ENCODE data around the gene UTP15.

UTP15 gene

DNA sequence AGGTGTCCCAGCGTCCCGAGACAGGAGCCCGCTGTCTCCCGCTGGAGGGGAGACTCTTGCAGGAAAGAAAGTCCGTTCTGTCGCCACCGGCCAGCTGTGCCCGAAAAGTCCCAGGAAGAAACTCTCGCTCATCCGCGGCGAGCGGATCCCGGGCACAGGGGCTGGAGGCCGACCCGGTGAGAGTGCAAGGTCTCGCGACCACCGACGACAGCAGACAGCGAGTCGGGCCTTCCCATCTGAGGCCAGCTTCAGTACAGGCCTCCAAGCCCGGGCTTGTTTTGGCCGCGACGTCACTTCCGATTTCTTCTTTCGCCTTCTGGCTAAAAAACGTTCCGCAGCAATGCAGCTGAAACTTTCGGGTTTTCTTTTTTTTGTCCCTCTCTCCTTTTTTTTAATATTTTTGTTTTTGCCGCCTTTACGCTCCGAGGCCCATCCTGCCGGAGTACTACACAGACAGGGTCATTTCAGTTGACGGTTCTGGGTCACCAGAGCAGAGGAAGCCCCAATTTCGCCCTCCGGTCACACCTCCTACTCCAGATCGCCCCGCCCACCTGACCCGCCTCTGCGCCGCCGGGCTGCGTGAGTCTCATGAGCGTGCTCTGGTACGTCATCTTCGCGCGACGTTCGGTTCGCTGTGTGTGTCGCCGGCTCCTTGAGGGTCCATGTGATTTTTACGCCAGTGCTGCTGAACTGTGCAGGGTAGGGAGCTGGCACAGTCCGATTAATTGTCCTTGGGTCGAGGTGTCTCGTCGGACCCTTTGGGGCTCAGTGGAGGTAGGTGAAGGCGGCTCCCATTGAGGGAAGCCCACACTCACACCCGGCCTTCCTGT, at the start of gene UTP15, which contains the start of gene ANKRA2:
Gene UTP15 (plus strand): TSS at position 605 of the 830 bp plus-strand sequence. CDS start 1,602 bp downstream, outside the sequence.
Gene ANKRA2 (minus strand): TSS at position 501 of the 830 bp plus-strand sequence. CDS start 2,758 bp downstream, outside the sequence.
- DNase-seq (ENCODE audit: low read depth in 2 of 2) = peak; percentile 97

- peak; percentile 28 to 53 for DNase-seq (ENCODE audit: low read depth in 2 of 2)
These were observed 45.8 kb upstream of the UTP15 start for GRCh38 chr5:73519531-73520283.

DNA sequence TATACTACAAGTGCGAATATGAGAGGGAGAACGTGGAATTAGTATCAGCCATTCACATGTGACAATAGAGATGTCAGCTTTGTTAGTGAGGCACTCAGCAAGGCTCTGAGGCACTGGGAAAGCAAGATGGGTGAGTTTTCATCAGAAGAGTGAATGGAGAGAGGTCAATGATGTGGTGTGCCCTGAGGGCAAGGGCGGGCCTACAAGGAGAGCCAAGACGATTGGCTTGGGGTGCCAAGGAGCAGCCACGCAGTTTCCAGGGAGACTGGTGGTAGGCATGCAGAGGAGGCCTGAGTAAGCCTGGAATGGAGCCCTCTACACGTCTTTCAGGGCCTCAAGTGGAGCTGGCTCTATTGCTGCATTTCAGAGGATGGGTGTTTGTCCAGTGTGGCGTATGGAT, 42.6 kb upstream of the UTP15 start:
- DNase-seq (ENCODE audit: low read depth in 2 of 2) = no peak

- DNase-seq (ENCODE audit: low read depth in 2 of 2) = no peak
These were observed 41.7 kb upstream of the UTP15 start for GRCh38 chr5:73523861-73524260.

GRCh38 chr5:73525606-73526203, 39.8 kb upstream of the UTP15 start:
- no peak for DNase-seq (ENCODE audit: low read depth in 2 of 2)

- no peak for DNase-seq (ENCODE audit: low read depth in 2 of 2)
These were observed 37.3 kb upstream of the UTP15 start for GRCh38 chr5:73528248-73528647.

DNA sequence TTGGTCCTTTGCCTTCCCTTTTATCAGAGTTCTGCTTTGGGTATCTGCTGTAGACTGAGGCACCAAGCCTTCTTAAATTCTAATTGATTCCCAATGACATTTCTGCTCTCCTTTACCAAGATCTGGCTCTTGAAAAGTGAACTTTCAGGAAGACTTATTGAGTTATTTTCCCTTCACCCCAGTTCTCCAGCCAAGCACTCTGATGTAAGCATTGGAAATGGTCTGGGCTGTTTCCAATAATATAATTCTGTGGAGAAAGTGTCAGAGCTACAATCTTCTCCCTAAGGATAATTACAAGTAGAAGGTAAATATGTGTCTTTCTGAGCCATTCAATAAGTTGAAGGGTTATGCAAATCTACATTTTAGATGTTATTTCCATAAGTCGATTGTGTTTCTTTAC, 36.5 kb upstream of the UTP15 start:
- no peak for DNase-seq (ENCODE audit: low read depth in 2 of 2)

- no peak for DNase-seq (ENCODE audit: low read depth in 2 of 2)
These were observed 34.2 kb upstream of the UTP15 start for GRCh38 chr5:73531356-73531755.

DNA sequence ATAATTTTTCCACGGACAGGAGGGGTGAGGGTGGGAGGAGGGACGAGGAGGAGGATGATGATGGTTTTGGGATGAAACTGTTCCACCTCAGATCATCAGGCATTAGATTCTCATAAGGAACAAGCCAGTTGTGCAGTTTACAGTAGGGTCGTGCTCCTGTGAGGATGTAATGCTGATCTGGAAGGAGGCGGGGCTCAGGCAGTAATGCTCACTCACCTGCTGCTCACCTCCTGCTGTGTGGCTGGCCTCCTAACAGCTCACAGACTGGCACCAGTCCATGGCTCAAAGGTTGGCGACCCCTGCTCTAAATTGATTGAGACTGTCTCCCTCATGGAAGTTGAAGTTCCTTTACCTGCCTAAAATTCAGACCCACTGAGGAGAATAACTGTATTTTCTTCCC, 33.3 kb upstream of the UTP15 start:
- no peak for DNase-seq (ENCODE audit: low read depth in 2 of 2)

GRCh38 chr5:73534011-73534644, 31.4 kb upstream of the UTP15 start:
- no peak for DNase-seq (ENCODE audit: low read depth in 2 of 2)

- DNase-seq (ENCODE audit: low read depth in 2 of 2) = no peak
These were observed 30.6 kb upstream of the UTP15 start for GRCh38 chr5:73534971-73535370.

- DNase-seq (ENCODE audit: low read depth in 2 of 2) = no peak
These were observed 25.8 kb upstream of the UTP15 start for GRCh38 chr5:73539730-73540129.

GRCh38 chr5:73540192-73540591, 25.4 kb upstream of the UTP15 start:
- DNase-seq (ENCODE audit: low read depth in 2 of 2) = no peak

- DNase-seq (ENCODE audit: low read depth in 2 of 2) = no peak
These were observed 23.5 kb upstream of the UTP15 start for GRCh38 chr5:73542020-73542419.

DNA sequence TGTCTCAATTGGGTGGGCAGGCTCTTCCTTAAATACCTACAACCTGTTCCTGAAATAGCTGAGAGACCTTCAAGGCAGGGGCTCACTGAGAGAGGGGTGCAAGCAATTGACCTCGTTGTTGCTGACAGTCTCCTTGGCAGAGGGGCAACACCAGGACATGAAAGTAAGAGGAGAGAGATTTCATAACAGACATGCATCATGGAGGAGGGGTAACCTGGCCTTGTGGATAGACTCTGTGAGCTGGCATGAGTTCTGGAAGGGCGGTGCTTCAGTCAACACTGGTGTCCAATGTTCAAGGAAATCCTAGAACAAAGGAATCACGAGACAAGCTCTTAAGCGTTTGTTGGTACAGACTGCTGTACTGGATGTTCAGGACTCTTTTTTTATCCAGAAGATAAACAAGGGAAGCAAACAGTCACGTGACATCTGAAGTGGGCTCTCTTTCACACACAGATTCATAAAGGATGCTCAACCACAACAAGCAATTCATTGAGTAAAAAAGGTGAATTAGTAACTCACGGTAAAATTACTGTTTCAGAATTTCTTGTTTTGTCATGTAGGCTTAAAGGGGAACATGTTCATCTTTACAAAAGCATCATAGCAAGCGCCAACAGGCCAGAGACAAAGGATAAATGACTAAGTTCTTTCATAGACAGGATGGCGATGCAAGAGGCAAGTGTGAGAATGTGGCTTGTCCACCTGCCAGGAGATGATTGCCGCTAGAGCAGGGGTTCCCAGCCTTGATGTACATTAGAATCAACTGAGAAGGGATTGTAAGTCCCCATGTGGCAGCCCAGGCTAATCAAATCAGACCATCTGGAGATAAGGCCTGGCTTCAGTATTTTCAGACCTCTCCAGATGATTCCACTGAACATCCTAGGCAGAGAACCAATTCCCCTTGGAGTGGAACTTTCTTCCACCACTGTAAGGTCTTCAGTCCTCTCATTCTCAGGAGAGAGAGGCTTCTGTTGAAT, 20.8 kb upstream of the UTP15 start:
- DNase-seq (ENCODE audit: low read depth in 2 of 2) = no peak

- no peak for DNase-seq (ENCODE audit: low read depth in 2 of 2)
These were observed 20.2 kb upstream of the UTP15 start for GRCh38 chr5:73545403-73545779.

DNA sequence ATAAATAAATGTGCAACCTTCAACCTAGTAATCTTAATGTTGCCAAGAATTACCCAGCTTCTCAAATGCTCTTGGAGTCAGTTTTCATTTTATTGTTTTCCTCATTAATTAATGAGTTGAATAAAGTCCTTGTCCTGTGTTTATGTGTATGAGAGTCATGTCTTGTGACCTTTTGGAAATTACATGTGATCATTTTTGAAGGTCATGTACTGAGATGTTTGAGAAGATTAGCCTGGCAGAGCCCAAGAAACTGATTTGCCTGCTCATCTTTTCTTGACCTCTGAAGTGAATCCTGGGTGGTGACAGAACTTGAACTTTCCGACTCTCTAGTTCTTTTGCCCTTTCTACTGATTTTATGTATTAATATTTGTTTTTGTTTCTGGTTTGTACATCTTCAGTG, 15.5 kb upstream of the UTP15 start:
- no peak for DNase-seq (ENCODE audit: low read depth in 2 of 2)

DNA sequence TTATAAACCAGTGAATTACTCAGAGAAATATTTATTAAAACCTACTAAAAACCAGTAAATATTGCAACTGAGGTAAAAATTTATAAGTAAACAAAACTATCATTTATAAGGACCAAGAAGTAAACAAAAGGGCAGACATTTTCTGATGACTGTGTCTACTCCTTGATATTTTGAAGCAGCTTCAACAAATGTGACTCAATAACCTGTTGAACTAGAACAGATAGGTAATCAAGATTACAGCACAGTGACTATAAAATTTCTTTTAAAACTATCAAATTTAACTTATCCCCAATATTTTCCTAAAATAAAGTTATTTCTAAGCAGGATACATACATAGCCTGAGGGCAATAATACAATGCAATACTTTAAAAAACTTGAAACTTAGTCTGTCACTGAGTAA, 12.9 kb upstream of the UTP15 start:
- no peak for DNase-seq (ENCODE audit: low read depth in 2 of 2)

GRCh38 chr5:73558950-73559349, 6.6 kb upstream of the UTP15 start:
- no peak for DNase-seq (ENCODE audit: low read depth in 2 of 2)

DNA sequence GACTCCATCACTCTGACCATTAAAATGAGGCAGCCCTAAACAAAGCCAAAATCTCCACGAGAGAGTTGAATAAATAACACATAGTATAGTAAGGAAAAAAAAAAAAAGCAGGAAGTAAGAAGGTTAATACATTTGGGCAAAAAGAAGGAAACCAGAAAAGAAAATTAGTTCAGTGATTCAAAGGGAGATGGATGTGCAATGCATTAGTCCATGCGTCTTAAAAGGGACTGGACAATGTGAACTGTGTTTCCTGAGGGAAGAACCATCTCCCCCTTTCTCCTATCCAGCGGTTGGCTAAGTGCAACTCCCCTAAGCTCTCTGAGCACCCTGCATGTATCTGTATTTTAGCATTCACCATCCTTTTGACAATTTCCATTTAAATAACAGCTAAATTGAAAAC, 1.5 kb upstream of the UTP15 start:
- DNase-seq (ENCODE audit: low read depth in 2 of 2) = no peak

DNA sequence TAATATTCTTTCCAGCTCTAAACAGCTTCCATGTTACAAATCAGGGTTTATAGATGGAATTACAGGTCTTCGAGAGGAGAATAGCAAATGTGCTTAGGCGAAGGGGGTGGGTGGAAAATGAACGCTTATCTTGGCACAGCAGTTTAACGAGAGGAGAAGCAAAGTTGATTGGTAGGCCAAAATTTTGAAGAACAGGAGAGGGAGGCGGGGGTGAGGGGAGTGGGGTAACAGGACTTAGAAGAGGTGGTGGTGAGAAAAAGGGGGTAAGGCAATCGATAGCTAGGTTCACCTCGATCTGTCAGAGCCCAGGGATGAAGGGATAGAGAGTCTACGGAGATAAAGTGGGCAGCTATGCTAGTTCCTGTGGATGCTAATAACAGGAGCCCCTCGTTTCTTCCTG, 868 bp upstream of the UTP15 start:
- DNase-seq (ENCODE audit: low read depth in 2 of 2) = no peak

All from stimulated activated CD8-positive, alpha-beta memory T cell treated with anti-CD3 and anti-CD28 coated beads, Interleukin-7, amount 100 ng/mL, for 4 hours (primary cell).